Colonic mucosa (tissue), 4 donors: Measurements from ENCODE around the gene TLCD2. TPM values are rescaled to one million over a fixed set of nuclear protein-coding genes. Genes with fewer than 3 reads are reported as not detected.
"Not testable (repeated sequence)": the region's sequence is repeated elsewhere in the genome, so short reads cannot be mapped to it uniquely, and the experiment has no call there.

Experiments
- DNase-seq: peaks from one replicate; pipeline ENCODE4 v3.0.0-alpha.2; 2020
- H3K27ac ChIP-seq: fragments of 200-600 bp; one replicate; pipeline ENCODE4 v1.8.0; 2021
- H3K27me3 ChIP-seq: fragments of 200-600 bp; one replicate; pipeline ENCODE4 v1.8.0; 2021
- H3K36me3 ChIP-seq: fragments of 200-600 bp; one replicate; pipeline ENCODE4 v1.8.0; 2021
- H3K4me1 ChIP-seq: fragments of 200-600 bp; one replicate; pipeline ENCODE4 v1.8.0; 2021; ENCODE audit warnings: mild to moderate bottlenecking
- H3K4me3 ChIP-seq: fragments of 200-600 bp; one replicate; pipeline ENCODE4 v1.8.0; 2021
- H3K9ac ChIP-seq, 2 donors: one replicate each; pipeline ENCODE4 v1.7.0; 2013; ENCODE audit warnings: control low read depth in 2 of 2, low read depth in 2 of 2, low read length in 2 of 2
- H3K9me3 ChIP-seq: fragments of 200-600 bp; one replicate; pipeline ENCODE4 v1.8.0; 2021
- intact Hi-C: fragments of 100-400 bp; cut with DNase I; formaldehyde crosslinking; loops from one replicate; pipeline ENCODE4 v1.14.1; 2022
- total RNA-seq, 2 donors: library from RNA; stranded (reverse); fragmentation: NEBNext Ultra II Directional in 1 of 2; extraction: Animal tissue kit (Norgen Biotek cat#: 25700) in 1 of 2; gene quantifications; one replicate each; pipeline ENCODE4 v1.2.1, GENCODE V29; 2021
- TF ChIP-seq, protein P1 (sequence below): fragments of 200-600 bp; IDR thresholded peaks from one replicate; pipeline ENCODE4 v1.8.0; 2022; ENCODE audit warnings: antibody characterized with exemption, mild to moderate bottlenecking
- donor health status: healthy.
- donor health status: DM: no; HTN: no; CAD: no.
- donor health status: DM: no; HTN: no; CAD: no.

TLCD2 gene
- total RNA-seq, 2 donors from 2014 or later: 30.2 to 32.6 TPM

DNA sequence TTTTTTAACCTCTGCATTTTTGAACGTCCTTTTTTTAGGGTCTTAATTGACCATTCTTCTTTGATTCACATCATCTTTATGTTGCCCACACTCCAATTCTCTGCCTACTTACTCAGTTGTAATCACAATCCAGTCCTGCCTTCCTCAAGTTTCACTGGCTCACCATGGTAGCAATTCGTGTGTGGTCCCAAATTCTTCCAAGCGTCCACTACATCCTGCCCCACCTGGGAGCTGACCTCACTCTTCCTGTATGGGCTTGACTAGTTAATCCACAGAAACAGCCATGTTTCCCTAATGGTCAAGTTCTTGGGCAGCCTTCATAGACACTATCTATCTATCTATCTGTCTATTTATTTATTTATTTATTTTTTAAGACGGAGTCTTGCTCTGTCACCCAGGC is 7.1 kb downstream of the TLCD2 start:
- H3K27ac ChIP-seq: no peak overlapping the region
- no peak for DNase-seq
- H3K4me1 ChIP-seq: no peaks in the 10 kb centered on the region
- H3K9ac ChIP-seq: no peak overlapping the region
- no peaks in the 10 kb centered on the region for H3K27me3 ChIP-seq
- TF ChIP-seq, protein P1, sequence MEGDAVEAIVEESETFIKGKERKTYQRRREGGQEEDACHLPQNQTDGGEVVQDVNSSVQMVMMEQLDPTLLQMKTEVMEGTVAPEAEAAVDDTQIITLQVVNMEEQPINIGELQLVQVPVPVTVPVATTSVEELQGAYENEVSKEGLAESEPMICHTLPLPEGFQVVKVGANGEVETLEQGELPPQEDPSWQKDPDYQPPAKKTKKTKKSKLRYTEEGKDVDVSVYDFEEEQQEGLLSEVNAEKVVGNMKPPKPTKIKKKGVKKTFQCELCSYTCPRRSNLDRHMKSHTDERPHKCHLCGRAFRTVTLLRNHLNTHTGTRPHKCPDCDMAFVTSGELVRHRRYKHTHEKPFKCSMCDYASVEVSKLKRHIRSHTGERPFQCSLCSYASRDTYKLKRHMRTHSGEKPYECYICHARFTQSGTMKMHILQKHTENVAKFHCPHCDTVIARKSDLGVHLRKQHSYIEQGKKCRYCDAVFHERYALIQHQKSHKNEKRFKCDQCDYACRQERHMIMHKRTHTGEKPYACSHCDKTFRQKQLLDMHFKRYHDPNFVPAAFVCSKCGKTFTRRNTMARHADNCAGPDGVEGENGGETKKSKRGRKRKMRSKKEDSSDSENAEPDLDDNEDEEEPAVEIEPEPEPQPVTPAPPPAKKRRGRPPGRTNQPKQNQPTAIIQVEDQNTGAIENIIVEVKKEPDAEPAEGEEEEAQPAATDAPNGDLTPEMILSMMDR: no peak
- H3K9me3 ChIP-seq: no peaks in the 10 kb centered on the region
- no peaks in the 10 kb centered on the region for H3K36me3 ChIP-seq
- intact Hi-C loops: loop anchor here (10.0 kb wide), 1 partner anchor 48 kb away; no protein-coding TSS in a partner anchor
- no peak overlapping the region for H3K4me3 ChIP-seq

DNA sequence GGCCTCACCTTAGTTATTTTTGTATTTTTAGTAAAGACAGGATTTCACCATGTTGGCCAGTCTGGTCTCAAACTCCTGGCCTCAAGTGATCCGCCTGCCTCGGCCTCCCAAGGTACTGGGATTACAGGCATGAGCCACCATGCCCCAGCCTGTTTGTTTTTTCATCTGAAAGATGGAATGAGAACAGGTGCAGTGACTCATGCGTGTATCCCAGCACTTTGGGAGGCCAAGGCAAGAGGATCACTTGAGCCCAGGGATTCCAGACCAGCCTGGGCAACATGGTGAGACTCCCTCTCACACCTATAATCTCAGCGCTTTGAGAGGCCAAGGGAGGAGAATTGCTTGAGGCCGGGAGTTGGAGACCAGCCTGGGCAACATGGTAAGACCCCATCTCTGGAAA is 10.3 kb downstream of the TLCD2 start:
- DNase-seq, H3K27ac ChIP-seq, H3K27me3 ChIP-seq, H3K9me3 ChIP-seq, H3K4me1 ChIP-seq, H3K4me3 ChIP-seq, H3K36me3 ChIP-seq, H3K9ac ChIP-seq: not testable (repeated sequence)
- intact Hi-C loops: loop anchor here (10.0 kb wide), 1 partner anchor 45 kb away; no protein-coding TSS in a partner anchor

DNA sequence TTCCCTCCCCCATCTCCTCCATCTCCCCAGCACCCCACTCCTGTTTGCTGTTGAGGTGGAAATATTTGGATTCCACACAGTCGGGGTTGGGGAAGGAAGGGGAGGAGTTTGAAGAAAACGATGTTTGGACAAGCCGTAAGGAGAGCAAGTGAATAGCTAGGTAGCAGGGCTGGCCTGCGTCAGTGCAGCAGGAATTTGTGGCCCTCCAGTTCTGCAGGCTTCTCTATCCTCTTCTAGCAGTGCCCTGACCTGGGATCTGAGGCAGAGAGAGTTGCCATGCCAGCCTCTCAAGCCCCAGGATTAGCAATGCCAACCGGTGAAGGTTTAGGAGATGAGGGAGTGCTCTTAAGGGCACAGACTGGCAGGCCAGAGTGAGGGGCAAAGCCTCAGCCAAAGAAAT is 12.5 kb downstream of the TLCD2 start:
- Histone ChIP-seq H3K27ac (no peak overlapping the region), H3K9me3 (no peaks in the 10 kb centered on the region), H3K27me3 (no peaks in the 10 kb centered on the region), H3K4me3 (no peak overlapping the region), H3K9ac (no peak overlapping the region), H3K36me3 (no peaks in the 10 kb centered on the region), H3K4me1 (no peaks in the 10 kb centered on the region)
- TF ChIP-seq, protein P1: no peak
- DNase-seq: no peak
- intact Hi-C loops: no loop called here

DNA sequence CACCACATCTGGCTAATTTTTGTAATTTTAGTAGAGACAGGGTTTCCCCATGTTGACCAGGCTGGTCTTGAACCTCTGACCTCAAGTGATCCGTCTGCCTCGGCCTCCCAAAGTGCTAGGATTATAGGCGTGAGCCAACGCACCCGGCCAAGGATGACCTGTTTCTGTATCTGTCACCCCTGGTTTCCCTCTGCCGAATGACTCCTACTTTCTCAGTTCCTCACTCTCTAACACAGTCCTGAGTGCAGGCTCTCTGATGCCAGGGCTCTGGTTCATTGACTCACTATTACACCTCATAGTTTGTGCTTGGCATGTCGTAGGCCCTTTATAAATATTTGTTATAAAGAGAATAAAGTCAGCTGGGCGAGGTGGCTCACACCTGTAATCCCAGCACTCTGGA is 14.8 kb downstream of the TLCD2 start:
- H3K4me3 ChIP-seq: no peak overlapping the region
- H3K36me3 ChIP-seq: no peaks in the 10 kb centered on the region
- no peak for DNase-seq
- intact Hi-C loops: no loop called here
- H3K9ac ChIP-seq: no peak overlapping the region
- no peaks in the 10 kb centered on the region for H3K9me3 ChIP-seq
- H3K4me1 ChIP-seq: no peaks in the 10 kb centered on the region
- no peaks in the 10 kb centered on the region for H3K27me3 ChIP-seq
- TF ChIP-seq, protein P1: no peak
- H3K27ac ChIP-seq: no peak overlapping the region

DNA sequence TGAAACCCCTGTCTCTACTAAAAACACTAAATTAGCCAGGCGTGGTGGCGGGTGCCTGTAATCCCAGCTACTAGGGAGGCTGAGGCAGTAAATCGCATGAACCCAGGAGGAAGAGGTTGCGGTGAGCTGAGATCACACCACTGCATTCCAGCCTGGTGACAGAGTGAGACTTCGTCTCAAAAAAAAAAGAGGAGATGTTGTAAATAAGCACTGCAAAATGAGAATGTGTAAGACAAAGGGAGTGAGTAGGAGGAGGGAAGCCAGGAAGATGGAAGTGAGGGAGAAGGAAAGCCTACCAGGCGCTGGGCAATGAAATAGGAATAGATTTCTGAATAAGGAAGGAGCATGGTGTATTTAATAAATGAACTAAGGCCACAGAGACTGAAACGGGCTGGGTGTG is 16.8 kb downstream of the TLCD2 start:
- TF ChIP-seq, protein P1: no peak
- intact Hi-C loops: no loop called here
- Histone ChIP-seq H3K36me3 (no peaks in the 10 kb centered on the region), H3K4me1 (no peaks in the 10 kb centered on the region), H3K4me3 (no peak overlapping the region), H3K27ac (no peak overlapping the region), H3K9me3 (no peaks in the 10 kb centered on the region), H3K27me3 (no peaks in the 10 kb centered on the region), H3K9ac (no peak overlapping the region)
- DNase-seq: no peak

DNA sequence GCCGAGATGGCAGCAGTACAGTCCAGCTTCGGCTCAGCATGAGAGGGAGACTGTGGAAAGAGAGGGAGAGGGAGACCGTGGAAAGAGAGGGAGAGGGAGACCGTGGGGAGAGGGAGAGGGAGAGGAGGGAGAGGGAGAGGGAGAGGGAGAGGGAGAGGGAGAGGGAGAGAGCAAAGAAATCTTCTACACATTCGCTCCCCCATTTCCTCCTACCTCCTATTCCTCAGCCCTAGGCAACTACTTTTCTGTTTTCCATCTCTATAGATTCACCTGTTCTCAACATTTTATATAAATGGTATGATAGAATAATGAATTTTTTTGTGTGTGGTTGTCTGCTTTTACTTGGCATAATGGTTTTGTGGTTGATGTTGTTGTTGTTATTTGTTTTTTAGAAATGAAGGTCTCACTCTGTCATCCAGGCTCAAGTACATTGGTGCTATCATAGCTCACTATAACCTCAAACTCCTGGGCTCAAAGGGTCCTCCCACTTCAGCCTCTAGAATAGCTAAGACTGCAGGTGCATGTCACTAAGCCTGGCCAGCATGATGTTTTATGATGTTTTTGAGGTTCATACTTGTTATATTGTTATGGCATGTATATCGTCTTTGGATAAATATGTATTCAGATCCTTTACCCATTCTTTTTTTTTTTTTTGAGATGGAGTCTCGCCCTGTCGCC is 19.5 kb downstream of the TLCD2 start:
- Histone ChIP-seq H3K27ac (no peak overlapping the region), H3K9me3 (no peaks in the 10 kb centered on the region), H3K9ac (no peak overlapping the region), H3K27me3 (no peaks in the 10 kb centered on the region), H3K4me3 (no peak overlapping the region), H3K36me3 (no peaks in the 10 kb centered on the region), H3K4me1 (no peaks in the 10 kb centered on the region)
- intact Hi-C loops: no loop called here
- no peak for DNase-seq
- TF ChIP-seq, protein P1: no peak

DNA sequence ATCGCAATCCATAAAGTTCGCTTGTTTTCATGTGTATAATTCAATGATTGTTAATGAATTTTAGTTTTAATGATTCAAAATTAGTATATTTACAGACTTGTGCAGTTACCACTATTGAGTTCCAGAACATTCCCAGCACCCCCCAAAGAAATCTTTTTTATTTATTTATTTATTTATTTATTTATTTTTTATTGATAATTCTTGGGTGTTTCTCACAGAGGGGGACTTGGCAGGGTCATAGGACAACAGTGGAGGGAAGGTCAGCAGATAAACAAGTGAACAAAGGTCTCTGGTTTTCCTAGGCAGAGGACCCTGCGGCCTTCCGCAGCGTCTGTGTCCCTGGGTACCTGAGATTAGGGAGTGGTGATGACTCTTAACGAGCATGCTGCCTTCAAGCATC is 21.8 kb downstream of the TLCD2 start:
- H3K36me3 ChIP-seq, H3K27ac ChIP-seq, DNase-seq, H3K27me3 ChIP-seq, H3K4me3 ChIP-seq, H3K4me1 ChIP-seq, H3K9ac ChIP-seq, intact Hi-C loops, H3K9me3 ChIP-seq: not testable (repeated sequence)
